Activated CD4-positive, alpha-beta T cell treated with anti-CD3 and anti-CD28 coated beads, Interleukin-2, amount 50 U/mL, for 16 hours (primary cell): ENCODE results near the gene SHROOM1.
"Not testable (repeated sequence)": the region's sequence is repeated elsewhere in the genome, so short reads cannot be mapped to it uniquely, and the experiment has no call there.

Source experiments
- DNase-seq: peaks from one replicate; pipeline ENCODE4 v3.0.0-alpha.2; 2020

SHROOM1 gene

GRCh38 chr5:132823481-132824050, 6.9 kb downstream of the SHROOM1 start:
- no peak for DNase-seq

GRCh38 chr5:132822650-132823480, 7.6 kb downstream of the SHROOM1 start:
- DNase-seq = no peak

GRCh38 chr5:132821791-132822190, 8.7 kb downstream of the SHROOM1 start:
- DNase-seq = no peak

GRCh38 chr5:132821350-132821749, 9.1 kb downstream of the SHROOM1 start:
- DNase-seq = no peak

- DNase-seq = peak; percentile 92
These were observed 10.2 kb downstream of the SHROOM1 start for GRCh38 chr5:132820162-132820754.

GRCh38 chr5:132819468-132819867, 11.0 kb downstream of the SHROOM1 start:
- no peak for DNase-seq

GRCh38 chr5:132817011-132817410, 13.4 kb downstream of the SHROOM1 start:
- no peak for DNase-seq

GRCh38 chr5:132816554-132816953, 13.9 kb downstream of the SHROOM1 start:
- no peak for DNase-seq

GRCh38 chr5:132816083-132816482, 14.4 kb downstream of the SHROOM1 start:
- no peak for DNase-seq

- no peak for DNase-seq
These were observed 15.0 kb downstream of the SHROOM1 start for GRCh38 chr5:132815454-132815853.

- DNase-seq = no peak
These were observed 15.7 kb downstream of the SHROOM1 start for GRCh38 chr5:132814503-132815294.

- DNase-seq = no peak
These were observed 16.6 kb downstream of the SHROOM1 start for GRCh38 chr5:132813599-132814502.

GRCh38 chr5:132812781-132813598, 17.5 kb downstream of the SHROOM1 start, which contains the start of gene SOWAHA:
Gene SOWAHA, plus strand, starts transcription at chr5:132813302. Its CDS starts 320 bp downstream, at chr5:132813622.
- DNase-seq = no peak

- no peak for DNase-seq
These were observed 18.2 kb downstream of the SHROOM1 start for GRCh38 chr5:132812123-132812765.

- no peak for DNase-seq
These were observed 19.8 kb downstream of the SHROOM1 start for GRCh38 chr5:132810605-132811004.

- no peak for DNase-seq
These were observed 21.6 kb downstream of the SHROOM1 start for GRCh38 chr5:132808866-132809265.

GRCh38 chr5:132808448-132808847, 22.0 kb downstream of the SHROOM1 start:
- DNase-seq = no peak

GRCh38 chr5:132807163-132807838, 23.1 kb downstream of the SHROOM1 start:
- DNase-seq = no peak

- not testable (repeated sequence) for DNase-seq
These were observed 23.7 kb downstream of the SHROOM1 start for GRCh38 chr5:132806804-132807162.

- not testable (repeated sequence) for DNase-seq
These were observed 24.6 kb downstream of the SHROOM1 start for GRCh38 chr5:132805872-132806271.
